Fibroblast of the aortic adventitia (primary cell): ENCODE measurements around the gene RHAG. TPM values are rescaled to one million over a fixed set of nuclear protein-coding genes. Genes with fewer than 3 reads are reported as not detected.
"Not testable (repeated sequence)": the region's sequence is repeated elsewhere in the genome, so short reads cannot be mapped to it uniquely, and the experiment has no call there.

ENCODE experiments used
- DNase-seq: peaks from one replicate; pipeline ENCODE4 v3.0.0-alpha.2; 2010; ENCODE audit warnings: low read depth
- H3K4me3 ChIP-seq: 2 replicates; pipeline ENCODE4 v1.5.1; 2011; ENCODE audit warnings: low read depth, mild to moderate bottlenecking, control low read depth, low read length, moderate library complexity
- CTCF ChIP-seq: IDR thresholded peaks from 2 replicates; pipeline ENCODE4 v1.5.1; 2011; ENCODE audit warnings: mild to moderate bottlenecking, low read length, control low read depth, inconsistent platforms; ENCODE audit not compliant: insufficient read depth
- total RNA-seq: library from RNA; depleted of rRNA; stranded (reverse); fragments of >200 nt; gene quantifications from 2 replicates; pipeline ENCODE4 v1.2.3, GENCODE V29; 2012; ENCODE audit warnings: low replicate concordance

RHAG gene
- total RNA-seq, 1 donor = not detected

- no peak for DNase-seq
- TF ChIP-seq CTCF = no peak
- no peak overlapping the region for H3K4me3 ChIP-seq
These were observed 3.1 kb downstream of the RHAG start for GRCh38 chr6:49633541-49633940.

DNA sequence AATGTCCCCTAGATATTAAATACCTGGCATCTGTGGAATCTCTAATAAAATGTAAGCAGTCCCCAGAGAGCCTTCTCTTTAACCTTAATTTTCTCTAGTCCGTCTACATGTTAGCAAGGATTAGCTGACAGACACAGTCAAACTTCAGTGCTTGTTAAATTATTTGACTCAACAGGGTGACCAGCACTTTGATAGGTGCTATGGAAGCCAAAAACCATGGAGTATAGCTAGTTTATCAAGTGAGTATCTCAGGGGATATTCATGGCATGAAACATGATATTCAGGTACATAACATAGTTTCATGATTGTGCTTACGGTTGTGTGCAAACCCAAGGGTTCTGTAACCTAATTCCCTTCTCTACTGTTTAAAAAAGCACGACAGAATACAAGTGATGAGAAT is 3.9 kb downstream of the RHAG start:
- H3K4me3 ChIP-seq = no peak overlapping the region

GRCh38 chr6:49629485-49630088 is 7.1 kb downstream of the RHAG start:
- H3K4me3 ChIP-seq, DNase-seq: not testable (repeated sequence)

More for the DNA sequence above, 3.9 kb downstream of the RHAG start:
- TF ChIP-seq CTCF = no peak
- no peak for DNase-seq

DNA sequence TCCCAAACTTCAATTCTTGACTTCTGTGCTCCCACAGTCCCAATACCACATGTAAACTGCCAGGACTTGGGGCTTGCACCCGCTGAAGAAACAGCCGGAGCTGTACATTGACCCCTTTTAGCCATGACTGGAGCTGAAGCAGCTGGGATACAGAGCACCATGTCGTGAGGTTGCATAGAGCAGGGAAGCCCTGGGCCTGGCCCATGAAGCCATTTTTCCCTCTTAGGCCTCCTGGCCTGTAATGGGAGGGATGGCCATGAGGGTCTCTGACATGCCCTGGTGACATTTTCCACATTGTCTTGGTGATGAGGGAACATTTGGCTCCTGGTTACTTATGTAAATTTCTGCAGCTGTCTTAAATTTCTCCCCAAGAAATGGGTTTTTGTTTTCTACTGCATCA is 9.8 kb downstream of the RHAG start:
- TF ChIP-seq CTCF = no peak
- H3K4me3 ChIP-seq = no peak overlapping the region
- DNase-seq = no peak

- DNase-seq = no peak
- TF ChIP-seq CTCF = no peak
These were observed 18.4 kb downstream of the RHAG start for GRCh38 chr6:49618257-49618656.

GRCh38 chr6:49614144-49614543 is 22.5 kb downstream of the RHAG start:
- not testable (repeated sequence) for H3K4me3 ChIP-seq, DNase-seq

More at GRCh38 chr6:49618257-49618656, 18.4 kb downstream of the RHAG start:
- no peak overlapping the region for H3K4me3 ChIP-seq

DNA sequence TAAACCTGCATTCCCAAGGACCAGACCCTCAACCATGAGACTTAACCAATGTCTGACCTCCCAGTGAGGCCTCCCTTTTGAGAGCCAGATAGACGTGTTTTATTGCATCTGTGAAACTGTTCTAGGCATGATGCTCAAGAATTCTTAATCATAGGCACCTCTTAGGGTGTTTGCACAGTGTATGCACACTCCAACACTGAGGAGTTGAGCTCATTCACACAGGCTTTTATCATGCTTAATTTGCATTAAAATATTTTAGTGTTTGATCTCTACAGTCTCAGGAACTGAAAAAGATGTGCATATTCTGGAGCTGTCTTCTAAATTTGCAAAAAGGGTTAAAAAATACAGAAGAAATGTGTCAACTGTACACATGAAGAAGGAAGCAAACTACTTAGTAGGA is 27.4 kb downstream of the RHAG start:
- DNase-seq = no peak
- no peak for TF ChIP-seq CTCF
- no peak overlapping the region for H3K4me3 ChIP-seq

GRCh38 chr6:49608275-49608674 is 28.4 kb downstream of the RHAG start:
- H3K4me3 ChIP-seq, DNase-seq: not testable (repeated sequence)
